ENCODE data around the gene FBXW8.

The FBXW8 gene

GRCh38 chr12:117034701-117035151, 124.0 kb downstream of the FBXW8 start:
- no peak for DNase-seq
- Histone ChIP-seq H3K4me1 (ENCODE audit: low read length) (no peaks in the 10 kb centered on the region), H3K9me2 (replicated peaks; ENCODE audit: insufficient read depth, low read length) (no peaks in the 10 kb centered on the region)

GRCh38 chr12:117035287-117035686, 124.5 kb downstream of the FBXW8 start:
- Histone ChIP-seq H3K9me3 (replicated peaks; ENCODE audit: insufficient read depth, low read length) (no peaks in the 10 kb centered on the region), H3K27ac (ENCODE audit: low read length) (no peak overlapping the region), H3K36me3 (replicated peaks; ENCODE audit: insufficient read depth, low read length) (no peaks in the 10 kb centered on the region), H3K4me2 (ENCODE audit: low read depth, low read length) (no peak overlapping the region), H3F3A (ENCODE audit: insufficient read depth, low read length) (no peaks in the 10 kb centered on the region), H2AFZ (ENCODE audit: low read length) (no peak overlapping the region), H3K9ac (ENCODE audit: low read length) (no peak overlapping the region), H3K9me2 (replicated peaks; ENCODE audit: insufficient read depth, low read length) (no peaks in the 10 kb centered on the region), H3K4me3 (ENCODE audit: low read length) (no peak overlapping the region), H4K20me1 (ENCODE audit: insufficient read depth, low read length) (no peaks in the 10 kb centered on the region), H3K79me2 (ENCODE audit: low read length) (no peaks in the 10 kb centered on the region), H3K4me1 (ENCODE audit: low read length) (no peaks in the 10 kb centered on the region), H3K27me3 (replicated peaks; ENCODE audit: insufficient read depth, low read length) (no peaks in the 10 kb centered on the region)
- DNase-seq = no peak
- TF ChIP-seq EZH2 (optimal IDR thresholded peaks at IDR 0.05; ENCODE audit: low read depth, low read length) = no peak
- no peak for TF ChIP-seq CTCF (IDR thresholded peaks at IDR 0.05; ENCODE audit: low read length)
- TF ChIP-seq EZH2phosphoT487 (IDR thresholded peaks at IDR 0.05; ENCODE audit: low read length) = no peak

More at GRCh38 chr12:117034701-117035151, 124.0 kb downstream of the FBXW8 start:
- Histone ChIP-seq H4K20me1 (ENCODE audit: insufficient read depth, low read length) (no peaks in the 10 kb centered on the region), H3K9me3 (replicated peaks; ENCODE audit: insufficient read depth, low read length) (no peaks in the 10 kb centered on the region), H3K79me2 (ENCODE audit: low read length) (no peaks in the 10 kb centered on the region), H3K4me3 (ENCODE audit: low read length) (no peak overlapping the region), H3K27ac (ENCODE audit: low read length) (no peak overlapping the region), H3K36me3 (replicated peaks; ENCODE audit: insufficient read depth, low read length) (no peaks in the 10 kb centered on the region), H3F3A (ENCODE audit: insufficient read depth, low read length) (no peaks in the 10 kb centered on the region), H3K27me3 (replicated peaks; ENCODE audit: insufficient read depth, low read length) (no peaks in the 10 kb centered on the region), H2AFZ (ENCODE audit: low read length) (no peak overlapping the region), H3K9ac (ENCODE audit: low read length) (no peak overlapping the region), H3K4me2 (ENCODE audit: low read depth, low read length) (no peak overlapping the region)
- TF ChIP-seq EZH2phosphoT487 (IDR thresholded peaks at IDR 0.05; ENCODE audit: low read length) (no peak), CTCF (IDR thresholded peaks at IDR 0.05; ENCODE audit: low read length) (no peak), EZH2 (optimal IDR thresholded peaks at IDR 0.05; ENCODE audit: low read depth, low read length) (no peak)

DNA sequence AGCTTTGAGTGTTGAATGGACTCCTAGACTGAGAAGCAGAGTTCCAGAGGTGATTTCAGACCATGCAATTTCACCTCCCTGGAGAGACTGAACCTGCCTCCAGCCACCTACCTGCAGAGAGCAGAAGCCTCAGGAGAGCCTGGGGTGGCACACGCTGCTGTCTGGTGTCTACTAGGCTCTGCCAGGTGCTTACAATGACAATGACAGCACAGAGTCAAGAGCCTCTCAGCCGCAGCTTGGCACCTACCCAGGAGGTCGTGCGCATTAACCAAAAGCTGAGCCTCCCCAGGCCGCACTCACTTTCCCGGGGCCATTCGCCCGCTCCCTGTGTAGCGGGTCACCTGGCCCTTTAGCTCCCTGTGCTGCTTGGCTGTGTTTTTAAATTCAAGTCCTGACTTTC, 125.3 kb downstream of the FBXW8 start:
- Histone ChIP-seq H3K4me1 (ENCODE audit: low read length) (no peaks in the 10 kb centered on the region), H4K20me1 (ENCODE audit: insufficient read depth, low read length) (no peaks in the 10 kb centered on the region), H3K4me2 (ENCODE audit: low read depth, low read length) (no peak overlapping the region), H3F3A (ENCODE audit: insufficient read depth, low read length) (no peaks in the 10 kb centered on the region), H2AFZ (ENCODE audit: low read length) (no peak overlapping the region), H3K9me2 (replicated peaks; ENCODE audit: insufficient read depth, low read length) (no peaks in the 10 kb centered on the region), H3K27ac (ENCODE audit: low read length) (no peak overlapping the region), H3K4me3 (ENCODE audit: low read length) (no peak overlapping the region), H3K27me3 (replicated peaks; ENCODE audit: insufficient read depth, low read length) (no peaks in the 10 kb centered on the region), H3K36me3 (replicated peaks; ENCODE audit: insufficient read depth, low read length) (no peaks in the 10 kb centered on the region), H3K9ac (ENCODE audit: low read length) (no peak overlapping the region), H3K9me3 (replicated peaks; ENCODE audit: insufficient read depth, low read length) (no peaks in the 10 kb centered on the region), H3K79me2 (ENCODE audit: low read length) (no peaks in the 10 kb centered on the region)
- DNase-seq = no peak
- TF ChIP-seq CTCF (IDR thresholded peaks at IDR 0.05; ENCODE audit: low read length) = no peak
- TF ChIP-seq EZH2 (optimal IDR thresholded peaks at IDR 0.05; ENCODE audit: low read depth, low read length) = no peak
- TF ChIP-seq EZH2phosphoT487 (IDR thresholded peaks at IDR 0.05; ENCODE audit: low read length) = no peak

All from MM.1S (cell line).